Measurements from ENCODE around the gene TUBGCP6.

Gene TUBGCP6

GRCh38 chr22:50244420-50245213 lies at the start of gene TUBGCP6:
Gene TUBGCP6 (minus strand): TSS chr22:50245023. CDS start chr22:50244459, 564 bp downstream.
- TF ChIP-seq ZNF274 (IDR thresholded peaks at IDR 0.05; ENCODE audit: low read depth, low read length) = no peak
- H3K4me3 ChIP-seq (ENCODE audit: low read length) = peak within 1 kb of the TSS; percentile 81

- H3K4me3 ChIP-seq (ENCODE audit: low read length) = no peak overlapping the region; the same call in 1 of the 2 replicates
- no peak for TF ChIP-seq ZNF274 (IDR thresholded peaks at IDR 0.05; ENCODE audit: low read depth, low read length)
Measured at GRCh38 chr22:50294319-50294656, 49.5 kb upstream of the TUBGCP6 start.

GRCh38 chr22:50293441-50294318 lies 48.9 kb upstream of the TUBGCP6 start:
- no peak for TF ChIP-seq ZNF274 (IDR thresholded peaks at IDR 0.05; ENCODE audit: low read depth, low read length)
- peak overlapping the region; percentile 13; the same call in 1 of the 2 replicates for H3K4me3 ChIP-seq (ENCODE audit: low read length)

- TF ChIP-seq ZNF274 (IDR thresholded peaks at IDR 0.05; ENCODE audit: low read depth, low read length) = no peak
- H3K4me3 ChIP-seq (ENCODE audit: low read length) = no peak overlapping the region; the same call in 1 of the 2 replicates
Measured at GRCh38 chr22:50292643-50293440, 48.0 kb upstream of the TUBGCP6 start.

GRCh38 chr22:50289942-50290630 lies 45.3 kb upstream of the TUBGCP6 start:
- H3K4me3 ChIP-seq (ENCODE audit: low read length) = no peak overlapping the region
- TF ChIP-seq ZNF274 (IDR thresholded peaks at IDR 0.05; ENCODE audit: low read depth, low read length) = no peak

GRCh38 chr22:50289151-50289941 lies 44.5 kb upstream of the TUBGCP6 start:
- no peak for TF ChIP-seq ZNF274 (IDR thresholded peaks at IDR 0.05; ENCODE audit: low read depth, low read length)
- no peak overlapping the region for H3K4me3 ChIP-seq (ENCODE audit: low read length)

GRCh38 chr22:50287731-50288130 lies 42.9 kb upstream of the TUBGCP6 start:
- TF ChIP-seq ZNF274 (IDR thresholded peaks at IDR 0.05; ENCODE audit: low read depth, low read length) = no peak

GRCh38 chr22:50286701-50287318 lies 42.0 kb upstream of the TUBGCP6 start:
- TF ChIP-seq ZNF274 (IDR thresholded peaks at IDR 0.05; ENCODE audit: low read depth, low read length) = no peak
- H3K4me3 ChIP-seq (ENCODE audit: low read length) = no peak overlapping the region

More at GRCh38 chr22:50287731-50288130, 42.9 kb upstream of the TUBGCP6 start:
- H3K4me3 ChIP-seq (ENCODE audit: low read length) = no peak overlapping the region

- no peak for TF ChIP-seq ZNF274 (IDR thresholded peaks at IDR 0.05; ENCODE audit: low read depth, low read length)
- no peak overlapping the region for H3K4me3 ChIP-seq (ENCODE audit: low read length)
Measured at GRCh38 chr22:50286275-50286674, 41.5 kb upstream of the TUBGCP6 start.

- TF ChIP-seq ZNF274 (IDR thresholded peaks at IDR 0.05; ENCODE audit: low read depth, low read length) = no peak
- H3K4me3 ChIP-seq (ENCODE audit: low read length) = no peak overlapping the region
Measured at GRCh38 chr22:50285568-50286229, 40.9 kb upstream of the TUBGCP6 start.

- H3K4me3 ChIP-seq (ENCODE audit: low read length) = no peak overlapping the region
- no peak for TF ChIP-seq ZNF274 (IDR thresholded peaks at IDR 0.05; ENCODE audit: low read depth, low read length)
Measured at GRCh38 chr22:50284479-50284878, 39.7 kb upstream of the TUBGCP6 start.

- no peak overlapping the region for H3K4me3 ChIP-seq (ENCODE audit: low read length)
- TF ChIP-seq ZNF274 (IDR thresholded peaks at IDR 0.05; ENCODE audit: low read depth, low read length) = no peak
Measured at GRCh38 chr22:50283821-50284220, 39.0 kb upstream of the TUBGCP6 start.

Data from GM08714 (cell line).